ENCODE measurements around the gene HYAL3. TPM values are rescaled to one million over a fixed set of nuclear protein-coding genes. Genes with fewer than 3 reads are reported as not detected.

Gene HYAL3
- total RNA-seq, 3 donors from 2014 or later, result 1.4 to 2.9 (median 1.4) TPM

- no peak for DNase-seq
- Histone ChIP-seq H3K4me3 (no peak overlapping the region), H3K4me1 (ENCODE audit: low read depth) (peaks cover 51% of the 10 kb centered on the region), H3K36me3 (ENCODE audit: low read depth) (no peaks in the 10 kb centered on the region), H3K9me3 (no peaks in the 10 kb centered on the region)
- intact Hi-C loops (cut with DNase I, micrococcal nuclease), result no loop called here
- TF ChIP-seq CTCF (IDR thresholded peaks at IDR 0.05), result no peak
- ATAC-seq, result no peak
These were observed 30.9 kb downstream of the HYAL3 start for GRCh38 chr3:50268276-50268675.

GRCh38 chr3:50267280-50267913 is 31.8 kb downstream of the HYAL3 start:
- peak overlapping the region; percentile 7 for H3K4me3 ChIP-seq
- no peaks in the 10 kb centered on the region for H3K36me3 ChIP-seq (ENCODE audit: low read depth)
- no peak for TF ChIP-seq CTCF (IDR thresholded peaks at IDR 0.05)
- intact Hi-C loops (cut with DNase I, micrococcal nuclease), result no loop called here
- H3K4me1 ChIP-seq (ENCODE audit: low read depth), result peaks cover 45% of the 10 kb centered on the region
- peak; percentile 84 to 87 (median 85) for DNase-seq
- ATAC-seq, result peak; percentile 63
- H3K9me3 ChIP-seq, result no peaks in the 10 kb centered on the region

- ATAC-seq, result no peak
- peak in 2 of 3 donors; percentile 53 to 60 for DNase-seq
- TF ChIP-seq CTCF (IDR thresholded peaks at IDR 0.05), result no peak
- H3K4me3 ChIP-seq, result peak overlapping the region; percentile 7
- no peaks in the 10 kb centered on the region for H3K36me3 ChIP-seq (ENCODE audit: low read depth)
- H3K4me1 ChIP-seq (ENCODE audit: low read depth), result peaks cover 45% of the 10 kb centered on the region
- no peaks in the 10 kb centered on the region for H3K9me3 ChIP-seq
- intact Hi-C loops (cut with DNase I, micrococcal nuclease), result no loop called here
These were observed 32.4 kb downstream of the HYAL3 start for GRCh38 chr3:50266836-50267235.

GRCh38 chr3:50266017-50266416 is 33.2 kb downstream of the HYAL3 start:
- no peak for ATAC-seq
- H3K4me1 ChIP-seq (ENCODE audit: low read depth), result peaks cover 39% of the 10 kb centered on the region
- no peak for DNase-seq
- no peak overlapping the region for H3K4me3 ChIP-seq
- TF ChIP-seq CTCF (IDR thresholded peaks at IDR 0.05), result no peak
- intact Hi-C loops (cut with DNase I, micrococcal nuclease), result no loop called here
- no peaks in the 10 kb centered on the region for H3K9me3 ChIP-seq
- H3K36me3 ChIP-seq (ENCODE audit: low read depth), result no peaks in the 10 kb centered on the region

- Histone ChIP-seq H3K9me3 (no peaks in the 10 kb centered on the region), H3K36me3 (ENCODE audit: low read depth) (no peaks in the 10 kb centered on the region), H3K4me1 (ENCODE audit: low read depth) (peaks cover 41% of the 10 kb centered on the region), H3K4me3 (no peak overlapping the region)
- no peak for ATAC-seq
- no peak for TF ChIP-seq CTCF (IDR thresholded peaks at IDR 0.05)
- intact Hi-C loops (cut with DNase I, micrococcal nuclease), result no loop called here
- DNase-seq, result no peak
These were observed 33.6 kb downstream of the HYAL3 start for GRCh38 chr3:50265571-50265970.
